ENCODE measurements around the gene RNF167.

DNA sequence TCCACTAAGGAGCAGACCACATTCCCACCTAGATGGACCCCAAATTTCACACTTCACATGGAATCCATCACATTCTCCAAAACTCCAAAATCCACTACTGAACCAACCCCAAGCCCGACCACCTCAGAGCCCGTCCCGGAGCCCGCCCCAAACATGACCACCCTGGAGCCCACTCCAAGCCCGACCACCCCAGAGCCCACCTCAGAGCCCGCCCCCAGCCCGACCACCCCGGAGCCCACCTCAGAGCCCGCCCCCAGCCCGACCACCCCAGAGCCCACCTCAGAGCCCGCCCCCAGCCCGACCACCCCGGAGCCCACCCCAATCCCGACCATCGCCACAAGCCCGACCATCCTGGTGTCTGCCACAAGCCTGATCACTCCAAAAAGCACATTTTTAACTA is 6.4 kb upstream of the RNF167 start:
- TF ChIP-seq, protein P1, sequence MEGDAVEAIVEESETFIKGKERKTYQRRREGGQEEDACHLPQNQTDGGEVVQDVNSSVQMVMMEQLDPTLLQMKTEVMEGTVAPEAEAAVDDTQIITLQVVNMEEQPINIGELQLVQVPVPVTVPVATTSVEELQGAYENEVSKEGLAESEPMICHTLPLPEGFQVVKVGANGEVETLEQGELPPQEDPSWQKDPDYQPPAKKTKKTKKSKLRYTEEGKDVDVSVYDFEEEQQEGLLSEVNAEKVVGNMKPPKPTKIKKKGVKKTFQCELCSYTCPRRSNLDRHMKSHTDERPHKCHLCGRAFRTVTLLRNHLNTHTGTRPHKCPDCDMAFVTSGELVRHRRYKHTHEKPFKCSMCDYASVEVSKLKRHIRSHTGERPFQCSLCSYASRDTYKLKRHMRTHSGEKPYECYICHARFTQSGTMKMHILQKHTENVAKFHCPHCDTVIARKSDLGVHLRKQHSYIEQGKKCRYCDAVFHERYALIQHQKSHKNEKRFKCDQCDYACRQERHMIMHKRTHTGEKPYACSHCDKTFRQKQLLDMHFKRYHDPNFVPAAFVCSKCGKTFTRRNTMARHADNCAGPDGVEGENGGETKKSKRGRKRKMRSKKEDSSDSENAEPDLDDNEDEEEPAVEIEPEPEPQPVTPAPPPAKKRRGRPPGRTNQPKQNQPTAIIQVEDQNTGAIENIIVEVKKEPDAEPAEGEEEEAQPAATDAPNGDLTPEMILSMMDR (IDR thresholded peaks at IDR 0.05 in 2 of 3, conservative IDR thresholded peaks at IDR 0.05 in 1 of 3; ENCODE audit: borderline replicate concordance in 1 of 3, insufficient read depth in 1 of 3, low read depth in 2 of 3, low read length in 2 of 3): no peak
- no peak for TF ChIP-seq YY1 (IDR thresholded peaks at IDR 0.05; ENCODE audit: extremely low read depth, insufficient replicate concordance, low read depth, low read length)
- no peak for TF ChIP-seq RAD21 (IDR thresholded peaks at IDR 0.05; ENCODE audit: low read depth)
- TF ChIP-seq ZNF274 (IDR thresholded peaks at IDR 0.05; ENCODE audit: low read depth, low read length): no peak
- TF ChIP-seq POLR2AphosphoS5 (IDR thresholded peaks at IDR 0.05; ENCODE audit: low read depth, low read length): no peak
- no peak for TF ChIP-seq EZH2 (IDR thresholded peaks at IDR 0.05)
- no peak for TF ChIP-seq EZH2phosphoT487 (IDR thresholded peaks at IDR 0.05; ENCODE audit: borderline replicate concordance)
- TF ChIP-seq POLR2A (IDR thresholded peaks at IDR 0.05; ENCODE audit: borderline replicate concordance, extremely low read depth, insufficient read depth, insufficient read length): no peak
